CD4-positive, alpha-beta T cell treated with Interferon gamma for 1 hour (primary cell): ENCODE data around the gene DPYD.

Experiments used
- DNase-seq: peaks from one replicate; pipeline ENCODE4 v3.0.0-alpha.2; 2020

DPYD gene

GRCh38 chr1:97071173-97071572, 849.7 kb downstream of the DPYD start:
- no peak for DNase-seq

- no peak for DNase-seq
These were observed 850.5 kb downstream of the DPYD start for GRCh38 chr1:97070376-97070775.

- DNase-seq: no peak
These were observed 851.5 kb downstream of the DPYD start for GRCh38 chr1:97069312-97069711.

- no peak for DNase-seq
These were observed 854.0 kb downstream of the DPYD start for GRCh38 chr1:97066860-97067259.

GRCh38 chr1:97063532-97063931, 857.3 kb downstream of the DPYD start:
- DNase-seq: no peak

- DNase-seq: no peak
These were observed 859.2 kb downstream of the DPYD start for GRCh38 chr1:97061604-97062003.

GRCh38 chr1:97056386-97056785, 864.4 kb downstream of the DPYD start:
- DNase-seq: no peak

GRCh38 chr1:97053268-97053667, 867.6 kb downstream of the DPYD start:
- DNase-seq: no peak

GRCh38 chr1:97051823-97052222, 869.0 kb downstream of the DPYD start:
- no peak for DNase-seq

- DNase-seq: no peak
These were observed 870.3 kb downstream of the DPYD start for GRCh38 chr1:97050506-97050905.

- no peak for DNase-seq
These were observed 873.4 kb downstream of the DPYD start for GRCh38 chr1:97047421-97047793.

- no peak for DNase-seq
These were observed 873.9 kb downstream of the DPYD start for GRCh38 chr1:97046765-97047420.

GRCh38 chr1:97044159-97044760, 876.6 kb downstream of the DPYD start:
- DNase-seq: no peak

GRCh38 chr1:97042551-97042950, 878.3 kb downstream of the DPYD start:
- no peak for DNase-seq

GRCh38 chr1:97041026-97041425, 879.8 kb downstream of the DPYD start:
- no peak for DNase-seq

- no peak for DNase-seq
These were observed 882.4 kb downstream of the DPYD start for GRCh38 chr1:97038410-97038809.

- no peak for DNase-seq
These were observed 886.2 kb downstream of the DPYD start for GRCh38 chr1:97034651-97035050.

- DNase-seq: no peak
These were observed 886.9 kb downstream of the DPYD start for GRCh38 chr1:97033949-97034348.
